Endothelial cell of hepatic sinusoid (primary cell): ENCODE data around the gene ADGRD1.

Source experiments
- in situ Hi-C: cut with HindIII; loops from 2 replicates; pipeline ENCODE4 v1.10.0; 2017; ENCODE audit warnings: low sequenced_read_pairs

The ADGRD1 gene

GRCh38 chr12:131020326-131021153 is 66.8 kb downstream of the ADGRD1 start:
- in situ Hi-C loops: no loop called here

- in situ Hi-C loops: no loop called here
Measured at GRCh38 chr12:131021154-131021541, 67.4 kb downstream of the ADGRD1 start.

GRCh38 chr12:131024026-131024425 is 70.3 kb downstream of the ADGRD1 start:
- in situ Hi-C loops: no loop called here

GRCh38 chr12:131024721-131025120 is 71.0 kb downstream of the ADGRD1 start:
- in situ Hi-C loops: no loop called here

GRCh38 chr12:131025234-131025633 is 71.5 kb downstream of the ADGRD1 start:
- in situ Hi-C loops: no loop called here

- in situ Hi-C loops: no loop called here
Measured at GRCh38 chr12:131025939-131026702, 72.4 kb downstream of the ADGRD1 start.

GRCh38 chr12:131026754-131027153 is 73.0 kb downstream of the ADGRD1 start:
- in situ Hi-C loops: no loop called here

- in situ Hi-C loops: no loop called here
Measured at GRCh38 chr12:131027264-131027663, 73.6 kb downstream of the ADGRD1 start.

GRCh38 chr12:131027876-131028586 is 74.3 kb downstream of the ADGRD1 start:
- in situ Hi-C loops: no loop called here

- in situ Hi-C loops: no loop called here
Measured at GRCh38 chr12:131028587-131029338, 75.1 kb downstream of the ADGRD1 start.

- in situ Hi-C loops: loop anchor here (10.0 kb wide), 1 partner anchor 54 kb away; no protein-coding TSS in a partner anchor
Measured at GRCh38 chr12:131030472-131031328, 77.0 kb downstream of the ADGRD1 start.

GRCh38 chr12:131032082-131032750 is 78.5 kb downstream of the ADGRD1 start:
- in situ Hi-C loops: loop anchor here (10.0 kb wide), 1 partner anchor 53 kb away; no protein-coding TSS in a partner anchor

- in situ Hi-C loops: loop anchor here (10.0 kb wide), 1 partner anchor 51 kb away; no protein-coding TSS in a partner anchor
Measured at GRCh38 chr12:131033486-131033885, 79.8 kb downstream of the ADGRD1 start.

- in situ Hi-C loops: loop anchor here (10.0 kb wide), 1 partner anchor 51 kb away; no protein-coding TSS in a partner anchor
Measured at GRCh38 chr12:131033886-131034482, 80.3 kb downstream of the ADGRD1 start.

GRCh38 chr12:131034631-131035244 is 81.0 kb downstream of the ADGRD1 start:
- in situ Hi-C loops: loop anchor here (10.0 kb wide), 1 partner anchor 50 kb away; no protein-coding TSS in a partner anchor

- in situ Hi-C loops: loop anchor here (10.0 kb wide), 1 partner anchor 50 kb away; no protein-coding TSS in a partner anchor
Measured at GRCh38 chr12:131035245-131035681, 81.6 kb downstream of the ADGRD1 start.

GRCh38 chr12:131038159-131038558 is 84.5 kb downstream of the ADGRD1 start:
- in situ Hi-C loops: loop anchor here (10.0 kb wide), 1 partner anchor 47 kb away; no protein-coding TSS in a partner anchor
